WERI-Rb-1 (cell line): ENCODE results near the gene EFCAB12.

Source experiments
- DNase-seq: peaks from one replicate; pipeline ENCODE4 v3.0.0-alpha.2; 2020
- H3K27ac ChIP-seq: fragments of 250-450 bp; sonication (Bioruptor Pico); 2 replicates; pipeline ENCODE4 v1.5.1; 2020; ENCODE audit warnings: mild to moderate bottlenecking, moderate library complexity
- H3K27me3 ChIP-seq: fragments of 250-450 bp; sonication (Bioruptor Pico); 2 replicates; pipeline ENCODE4 v1.5.1; 2021; ENCODE audit warnings: mild to moderate bottlenecking, low read depth, moderate library complexity; ENCODE audit not compliant: insufficient read depth, severe bottlenecking
- H3K36me3 ChIP-seq: fragments of 250-450 bp; sonication (Bioruptor Pico); 2 replicates; pipeline ENCODE4 v1.5.1; 2020; ENCODE audit warnings: mild to moderate bottlenecking, moderate library complexity
- H3K4me3 ChIP-seq: 2 replicates; pipeline ENCODE4 v1.5.1; 2011; ENCODE audit warnings: low read depth, mild to moderate bottlenecking, control low read depth, low read length
- H3K9me3 ChIP-seq: fragments of 250-450 bp; sonication (Bioruptor Pico); 2 replicates; pipeline ENCODE4 v1.5.1; 2021; ENCODE audit warnings: mild to moderate bottlenecking, moderate library complexity; ENCODE audit not compliant: severe bottlenecking
- CTCF ChIP-seq: IDR thresholded peaks from 2 replicates; pipeline ENCODE4 v1.5.1; 2011; ENCODE audit warnings: low read depth, mild to moderate bottlenecking, control low read depth, inconsistent platforms, low read length

EFCAB12 gene

GRCh38 chr3:129409541-129409940 lies 18.9 kb downstream of the EFCAB12 start:
- no peak overlapping the region for H3K4me3 ChIP-seq
- DNase-seq, result no peak

GRCh38 chr3:129404610-129405009 lies 23.8 kb downstream of the EFCAB12 start:
- DNase-seq, result no peak
- H3K36me3 ChIP-seq, result no peaks in the 10 kb centered on the region
- no peaks in the 10 kb centered on the region for H3K27me3 ChIP-seq
- H3K4me3 ChIP-seq, result no peak overlapping the region
- TF ChIP-seq CTCF, result no peak
- H3K9me3 ChIP-seq, result peaks cover 3% of the 10 kb centered on the region
- no peak overlapping the region for H3K27ac ChIP-seq

More at GRCh38 chr3:129409541-129409940, 18.9 kb downstream of the EFCAB12 start:
- no peaks in the 10 kb centered on the region for H3K27me3 ChIP-seq
- TF ChIP-seq CTCF, result no peak
- H3K9me3 ChIP-seq, result no peaks in the 10 kb centered on the region
- no peak overlapping the region for H3K27ac ChIP-seq
- H3K36me3 ChIP-seq, result no peaks in the 10 kb centered on the region

- no peak for TF ChIP-seq CTCF
- H3K27me3 ChIP-seq, result no peaks in the 10 kb centered on the region
- peaks cover 3% of the 10 kb centered on the region for H3K9me3 ChIP-seq
- no peaks in the 10 kb centered on the region for H3K36me3 ChIP-seq
- H3K27ac ChIP-seq, result no peak overlapping the region
- no peak for DNase-seq
- H3K4me3 ChIP-seq, result no peak overlapping the region
Observed at GRCh38 chr3:129404130-129404529, 24.3 kb downstream of the EFCAB12 start.

- peaks cover 3% of the 10 kb centered on the region for H3K9me3 ChIP-seq
Observed at GRCh38 chr3:129403450-129403849, 25.0 kb downstream of the EFCAB12 start.

GRCh38 chr3:129402616-129403015 lies 25.8 kb downstream of the EFCAB12 start:
- no peaks in the 10 kb centered on the region for H3K27me3 ChIP-seq
- H3K27ac ChIP-seq, result no peak overlapping the region
- H3K4me3 ChIP-seq, result no peak overlapping the region
- peaks cover 3% of the 10 kb centered on the region for H3K9me3 ChIP-seq
- H3K36me3 ChIP-seq, result peaks cover under 1% of the 10 kb centered on the region
- DNase-seq, result no peak
- TF ChIP-seq CTCF, result no peak

More at GRCh38 chr3:129403450-129403849, 25.0 kb downstream of the EFCAB12 start:
- H3K4me3 ChIP-seq, result no peak overlapping the region
- H3K27me3 ChIP-seq, result no peaks in the 10 kb centered on the region
- H3K27ac ChIP-seq, result no peak overlapping the region
- DNase-seq, result no peak
- TF ChIP-seq CTCF, result no peak
- H3K36me3 ChIP-seq, result no peaks in the 10 kb centered on the region

GRCh38 chr3:129402210-129402609 lies 26.2 kb downstream of the EFCAB12 start:
- no peak for TF ChIP-seq CTCF
- H3K27me3 ChIP-seq, result no peaks in the 10 kb centered on the region
- no peak for DNase-seq

More at GRCh38 chr3:129402210-129402609, 26.2 kb downstream of the EFCAB12 start:
- peak overlapping the region; percentile 37 for H3K27ac ChIP-seq
- H3K36me3 ChIP-seq, result peaks cover 4% of the 10 kb centered on the region
- no peak overlapping the region for H3K4me3 ChIP-seq
- H3K9me3 ChIP-seq, result peaks cover 3% of the 10 kb centered on the region
